ENCODE measurements around the gene POC5.

DNA sequence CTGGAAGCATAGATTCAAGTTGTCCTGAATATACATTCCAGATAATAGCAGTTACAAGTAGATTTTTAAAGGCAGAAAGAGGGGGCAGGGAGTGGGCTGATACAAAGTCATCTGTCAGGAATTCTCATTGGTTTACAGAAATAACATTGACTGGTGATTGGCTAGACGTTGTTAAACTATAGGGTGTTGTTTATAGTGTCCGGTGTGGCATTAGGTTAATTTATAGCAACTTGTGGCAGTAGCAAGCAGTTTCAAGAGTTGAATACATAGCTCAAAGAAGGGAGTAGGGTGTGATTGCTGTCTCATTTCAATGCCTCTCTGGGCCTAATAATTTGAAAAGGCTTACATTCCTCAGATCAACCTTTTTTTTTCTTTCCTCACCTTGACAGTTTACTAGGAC, 10.7 kb upstream of the POC5 start:
- TF ChIP-seq, protein P1, sequence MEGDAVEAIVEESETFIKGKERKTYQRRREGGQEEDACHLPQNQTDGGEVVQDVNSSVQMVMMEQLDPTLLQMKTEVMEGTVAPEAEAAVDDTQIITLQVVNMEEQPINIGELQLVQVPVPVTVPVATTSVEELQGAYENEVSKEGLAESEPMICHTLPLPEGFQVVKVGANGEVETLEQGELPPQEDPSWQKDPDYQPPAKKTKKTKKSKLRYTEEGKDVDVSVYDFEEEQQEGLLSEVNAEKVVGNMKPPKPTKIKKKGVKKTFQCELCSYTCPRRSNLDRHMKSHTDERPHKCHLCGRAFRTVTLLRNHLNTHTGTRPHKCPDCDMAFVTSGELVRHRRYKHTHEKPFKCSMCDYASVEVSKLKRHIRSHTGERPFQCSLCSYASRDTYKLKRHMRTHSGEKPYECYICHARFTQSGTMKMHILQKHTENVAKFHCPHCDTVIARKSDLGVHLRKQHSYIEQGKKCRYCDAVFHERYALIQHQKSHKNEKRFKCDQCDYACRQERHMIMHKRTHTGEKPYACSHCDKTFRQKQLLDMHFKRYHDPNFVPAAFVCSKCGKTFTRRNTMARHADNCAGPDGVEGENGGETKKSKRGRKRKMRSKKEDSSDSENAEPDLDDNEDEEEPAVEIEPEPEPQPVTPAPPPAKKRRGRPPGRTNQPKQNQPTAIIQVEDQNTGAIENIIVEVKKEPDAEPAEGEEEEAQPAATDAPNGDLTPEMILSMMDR (IDR thresholded peaks at IDR 0.05; ENCODE audit: insufficient read depth, low read length) = no peak
- TF ChIP-seq GABPA (IDR thresholded peaks at IDR 0.05; ENCODE audit: low read depth) = no peak
- TF ChIP-seq POLR2AphosphoS5 (IDR thresholded peaks at IDR 0.05; ENCODE audit: low read depth) = no peak
